A673 (cell line): ENCODE data around the gene ARPP19. TPM values are rescaled to one million over a fixed set of nuclear protein-coding genes. Genes with fewer than 3 reads are reported as not detected.
"Not testable (repeated sequence)": the region's sequence is repeated elsewhere in the genome, so short reads cannot be mapped to it uniquely, and the experiment has no call there.

Source experiments
- BruUV-seq: library from RNA; stranded (reverse); fragments of 400-500 nt; replicated peaks from 2 replicates; lab custom pipeline; 2021; lab: Mats Ljungman, UMichigan
- CTCF ChIA-PET: fragments of 300-600 bp; sonication (Branson Sonifier 250); formaldehyde crosslinking; loops from one replicate; lab custom pipeline; 2022; ENCODE audit warnings: antibody characterized with exemption; lab: Charles Lee
- POLR2A ChIA-PET: fragments of 300-600 bp; sonication (Branson Sonifier 250); formaldehyde crosslinking; loops from one replicate; lab custom pipeline; 2022; ENCODE audit warnings: antibody characterized with exemption; ENCODE audit not compliant: low non-redundant PET; lab: Charles Lee
- DNase-seq: peaks from one replicate; pipeline ENCODE4 v3.0.0-alpha.2; 2015; ENCODE audit warnings: low spot score
- H3K27ac ChIP-seq: fragments of 200-600 bp; sonication (generic); 2 replicates; pipeline ENCODE4 v1.5.1; 2016; ENCODE audit warnings: mixed run types, low read depth, mild to moderate bottlenecking, mixed read lengths, antibody characterized with exemption, low read length; ENCODE audit not compliant: poor library complexity, severe bottlenecking
- H3K27me3 ChIP-seq: fragments of 200-600 bp; sonication (generic); replicated peaks from 2 replicates; pipeline ENCODE4 v1.6.1; 2017; ENCODE audit warnings: mixed run types, low read depth, mild to moderate bottlenecking, mixed read lengths, antibody characterized with exemption, low read length; ENCODE audit not compliant: insufficient read depth, poor library complexity
- H3K36me3 ChIP-seq: fragments of 200-600 bp; sonication (generic); 2 replicates; pipeline ENCODE4 v1.6.1; 2016; ENCODE audit warnings: mixed run types, mild to moderate bottlenecking, mixed read lengths, antibody characterized with exemption, low read length; ENCODE audit not compliant: insufficient read depth, poor library complexity, severe bottlenecking
- H3K4me1 ChIP-seq: fragments of 200-600 bp; sonication (generic); 2 replicates; pipeline ENCODE4 v1.6.1; 2017; ENCODE audit warnings: mixed run types, mild to moderate bottlenecking, mixed read lengths, antibody characterized with exemption, low read length; ENCODE audit not compliant: insufficient read depth, poor library complexity, severe bottlenecking
- H3K4me3 ChIP-seq: fragments of 200-600 bp; sonication (generic); 2 replicates; pipeline ENCODE4 v1.5.1; 2016; ENCODE audit warnings: low read depth, mixed run types, mild to moderate bottlenecking, mixed read lengths, low read length; ENCODE audit not compliant: poor library complexity, severe bottlenecking
- H3K9me3 ChIP-seq: fragments of 200-600 bp; sonication (generic); 2 replicates; pipeline ENCODE4 v1.6.1; 2016; ENCODE audit warnings: mixed run types, low read depth, mild to moderate bottlenecking, mixed read lengths, antibody characterized with exemption, low read length; ENCODE audit not compliant: poor library complexity, severe bottlenecking
- CTCF ChIP-seq: fragments of 300-800, 200-600 bp; sonication (generic); conservative IDR thresholded peaks from 2 replicates; pipeline ENCODE4 v1.5.1; 2017; ENCODE audit warnings: low read depth, mild to moderate bottlenecking, antibody characterized with exemption, low read length, moderate library complexity, mixed read lengths
- EZH2 ChIP-seq: fragments of 200-600 bp; sonication (generic); IDR thresholded peaks from 2 replicates; pipeline ENCODE4 v1.6.1; 2017; ENCODE audit warnings: borderline replicate concordance, low read depth, mild to moderate bottlenecking, mixed read lengths, antibody characterized with exemption, low read length; ENCODE audit not compliant: poor library complexity, severe bottlenecking
- intact Hi-C: fragments of 100-400 bp; cut with micrococcal nuclease; formaldehyde crosslinking; loops from one replicate; pipeline ENCODE4 v1.10.0; 2022; ENCODE audit not compliant: unreplicated experiment
- total RNA-seq: library from RNA; stranded (reverse); gene quantifications from 2 replicates; pipeline ENCODE4 v1.2.3, GENCODE V29; 2021

The ARPP19 gene
- total RNA-seq, 1 experiment from 2014 or later, result 186 TPM

- no peaks in the 10 kb centered on the region for H3K4me1 ChIP-seq
- intact Hi-C loops, result no loop called here
- DNase-seq, result no peak
- BruUV-seq, result no TSS peak
- TF ChIP-seq EZH2, result no peak
- H3K9me3 ChIP-seq, result no peaks in the 10 kb centered on the region
- ChIA-PET CTCF (no interaction called here), POLR2A (no interaction called here)
- H3K27me3 ChIP-seq, result no peaks in the 10 kb centered on the region
- no peaks in the 10 kb centered on the region for H3K36me3 ChIP-seq
- H3K27ac ChIP-seq, result no peak overlapping the region
- no peak overlapping the region for H3K4me3 ChIP-seq
Observed at GRCh38 chr15:52576692-52577091, 7.9 kb upstream of the ARPP19 start.

GRCh38 chr15:52575573-52575972 lies 6.7 kb upstream of the ARPP19 start:
- not testable (repeated sequence) for BruUV-seq

GRCh38 chr15:52575072-52575471 lies 6.2 kb upstream of the ARPP19 start:
- Histone ChIP-seq H3K4me3 (no peak overlapping the region), H3K27ac (no peak overlapping the region), H3K27me3 (no peaks in the 10 kb centered on the region), H3K36me3 (no peaks in the 10 kb centered on the region), H3K4me1 (no peaks in the 10 kb centered on the region), H3K9me3 (no peaks in the 10 kb centered on the region)
- BruUV-seq, result no TSS peak
- POLR2A ChIA-PET, result no interaction called here
- CTCF ChIA-PET, result no interaction called here
- intact Hi-C loops, result no loop called here
- DNase-seq, result no peak
- no peak for TF ChIP-seq EZH2
- no peak for TF ChIP-seq CTCF

More at GRCh38 chr15:52575573-52575972, 6.7 kb upstream of the ARPP19 start:
- POLR2A ChIA-PET, DNase-seq, H3K4me3 ChIP-seq, H3K4me1 ChIP-seq, intact Hi-C loops, H3K27me3 ChIP-seq, CTCF ChIA-PET, H3K36me3 ChIP-seq, H3K9me3 ChIP-seq, H3K27ac ChIP-seq: not testable (repeated sequence)

GRCh38 chr15:52574623-52575022 lies 5.8 kb upstream of the ARPP19 start:
- CTCF ChIA-PET, H3K36me3 ChIP-seq, H3K4me1 ChIP-seq, H3K4me3 ChIP-seq, H3K27ac ChIP-seq, H3K9me3 ChIP-seq, H3K27me3 ChIP-seq, DNase-seq, intact Hi-C loops, POLR2A ChIA-PET, BruUV-seq: not testable (repeated sequence)
